HG03460 (cell line): ENCODE results near the gene GFRA4.
"Not testable (repeated sequence)": the region's sequence is repeated elsewhere in the genome, so short reads cannot be mapped to it uniquely, and the experiment has no call there.

Experiments
- ATAC-seq: cut with Tn5 transposase; IDR thresholded peaks from one replicate; pipeline ENCODE4 v1.9.1; 2021; ENCODE audit not compliant: unreplicated experiment

GFRA4 gene

DNA sequence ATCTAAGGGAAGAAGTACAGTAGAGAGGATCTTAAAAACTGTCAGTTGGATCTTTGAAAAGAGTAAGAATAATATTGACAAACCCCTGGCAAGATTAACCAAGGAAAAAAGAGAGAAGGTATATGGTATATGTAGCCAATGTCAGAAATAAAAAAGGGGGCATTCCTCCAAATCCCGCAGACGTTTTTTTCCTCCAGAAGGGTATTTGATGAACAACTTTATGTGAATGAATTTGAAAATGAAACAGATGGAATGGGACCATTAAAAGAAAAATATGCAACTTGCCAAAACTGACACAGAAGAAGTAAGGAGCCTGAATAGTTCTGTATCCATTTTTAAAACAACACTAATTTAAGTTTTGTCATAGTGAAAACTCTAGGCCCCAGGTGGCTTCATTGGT is 35.7 kb downstream of the GFRA4 start:
- no peak for ATAC-seq

DNA sequence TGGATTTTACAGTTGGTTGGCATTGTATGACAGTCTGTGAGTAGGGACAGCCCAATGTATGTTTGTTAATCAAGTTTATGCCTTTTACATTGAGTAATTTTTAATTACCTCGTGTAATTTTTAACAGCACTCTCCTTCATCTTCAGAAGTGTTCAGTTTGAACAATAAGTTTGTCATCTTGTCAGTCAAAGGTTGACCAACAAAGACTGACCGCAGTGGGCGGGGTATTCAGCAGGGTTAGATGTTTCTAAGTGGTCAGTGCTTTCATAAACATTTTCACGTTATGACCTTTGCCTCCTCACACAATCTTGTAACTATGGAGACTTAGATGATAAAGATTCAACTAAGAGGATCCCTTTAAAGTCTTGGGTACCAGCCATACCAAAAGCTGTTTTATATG is 40.8 kb downstream of the GFRA4 start:
- ATAC-seq, result no peak

DNA sequence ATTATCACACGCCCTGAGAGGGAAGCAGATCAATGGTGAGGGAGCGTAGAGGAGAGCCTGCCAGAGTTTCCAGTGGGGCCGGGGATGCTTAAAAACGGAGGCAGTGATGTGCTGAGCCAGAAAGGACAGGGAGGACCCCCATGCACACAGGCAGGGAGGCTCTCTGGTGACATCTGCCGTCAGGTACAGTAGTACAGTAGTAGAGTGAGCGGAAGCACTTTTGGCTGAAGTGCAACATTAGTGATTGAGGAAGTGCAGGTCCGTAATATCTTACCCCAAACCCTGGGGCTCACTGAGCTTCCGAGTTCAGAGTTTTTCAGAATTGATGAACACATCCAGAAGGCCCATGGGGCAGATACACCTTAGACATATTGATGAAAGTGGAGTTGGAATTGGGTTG is 42.1 kb downstream of the GFRA4 start:
- no peak for ATAC-seq

DNA sequence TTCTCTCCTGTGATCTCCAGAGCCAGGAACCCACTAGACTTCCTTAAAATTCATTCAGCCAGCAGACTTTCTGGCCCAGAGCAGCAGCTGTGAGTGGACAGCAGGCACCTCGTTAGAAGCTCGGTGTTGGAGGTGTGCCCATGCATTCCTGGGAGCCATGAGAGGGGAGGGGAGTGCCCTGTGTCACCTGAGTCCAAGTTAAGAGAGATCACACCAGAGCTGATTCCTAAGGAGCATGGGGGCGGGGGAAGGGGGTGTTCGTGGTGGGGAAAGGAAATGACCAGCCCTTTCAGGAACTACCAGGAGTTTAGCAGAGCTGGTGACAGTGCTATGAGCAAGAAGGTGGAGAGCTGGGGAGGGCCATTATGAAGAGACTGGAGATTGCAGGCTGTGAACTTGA is 46.9 kb downstream of the GFRA4 start:
- ATAC-seq, result no peak

DNA sequence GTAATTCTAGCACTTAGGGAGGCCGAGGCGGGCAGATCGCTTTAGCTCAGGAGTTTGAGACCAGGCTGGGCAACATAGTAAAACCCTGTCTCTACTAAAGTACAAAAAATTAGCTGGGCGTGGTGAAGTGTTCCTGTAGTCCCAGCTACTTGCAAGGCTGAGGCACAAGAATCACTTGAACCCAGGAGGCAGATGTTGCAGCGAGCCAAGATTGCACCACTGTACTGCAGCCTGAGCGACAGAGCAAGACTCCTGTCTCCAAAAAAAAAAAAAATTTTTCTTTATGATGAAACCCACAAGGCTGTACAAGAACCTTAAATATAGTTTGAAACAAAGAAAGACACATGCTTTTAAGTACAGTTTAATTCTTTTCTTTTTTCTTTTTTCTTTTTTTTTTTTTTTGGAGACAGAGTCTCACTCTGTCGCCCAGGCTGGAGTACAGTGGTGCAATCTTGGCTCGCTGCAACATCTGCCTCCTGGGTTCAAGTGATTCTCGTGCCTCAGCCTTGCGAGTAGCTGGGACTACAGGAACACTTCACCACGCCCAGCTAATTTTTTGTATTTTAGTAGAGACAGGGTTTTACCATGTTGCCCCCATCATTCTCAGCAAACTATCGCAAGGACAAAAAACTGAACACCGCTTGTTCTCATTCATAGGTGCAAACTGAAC is 47.9 kb downstream of the GFRA4 start:
- ATAC-seq, result not testable (repeated sequence)

DNA sequence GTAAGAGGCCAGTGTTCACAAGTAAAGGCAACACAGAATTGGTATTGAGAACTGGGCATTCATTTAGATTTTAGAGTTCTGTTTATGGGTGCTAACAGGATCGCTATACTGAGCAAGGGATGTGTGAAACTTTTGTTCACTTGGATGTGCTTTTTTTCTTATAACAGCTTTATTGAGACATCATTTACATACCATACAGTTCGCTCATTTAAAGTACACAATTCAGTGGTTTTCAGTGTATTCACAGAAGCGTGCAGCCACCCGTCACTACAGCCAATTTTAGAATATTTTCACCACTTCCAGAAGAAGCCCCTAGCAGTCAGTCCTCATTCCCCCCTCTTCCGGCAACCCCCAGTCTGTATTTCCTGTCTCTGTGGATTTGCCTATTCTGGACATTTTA is 48.7 kb downstream of the GFRA4 start:
- no peak for ATAC-seq

DNA sequence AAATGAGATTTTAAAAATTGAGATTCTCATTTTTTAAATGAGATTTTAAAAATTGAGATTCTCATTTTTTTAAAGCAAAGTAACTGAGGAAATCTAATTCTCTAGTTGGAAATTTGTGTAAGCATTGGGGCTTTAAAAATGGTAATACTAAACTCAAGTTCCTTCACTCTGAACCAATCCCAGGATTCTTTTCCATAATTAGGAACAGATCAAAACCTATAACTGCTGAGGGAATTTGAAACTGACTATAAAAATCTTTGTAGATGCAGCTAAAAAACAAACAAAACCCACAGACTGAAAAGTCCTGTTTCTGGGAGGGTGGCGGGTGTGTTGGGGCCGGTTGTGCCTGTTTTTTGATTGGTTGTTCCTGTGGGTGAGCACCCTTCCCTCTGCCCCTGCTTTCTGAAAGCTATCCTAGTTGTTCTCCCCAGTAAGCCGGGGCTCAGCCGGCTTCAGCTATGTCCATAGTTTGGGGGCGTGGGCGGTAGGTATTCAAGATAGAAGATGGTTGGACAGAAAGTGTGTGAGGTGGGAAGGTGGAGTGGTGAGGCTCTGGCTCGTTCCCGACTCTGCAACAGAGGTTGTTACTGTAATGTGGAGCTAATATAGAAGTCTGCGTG is 49.3 kb downstream of the GFRA4 start:
- no peak for ATAC-seq

DNA sequence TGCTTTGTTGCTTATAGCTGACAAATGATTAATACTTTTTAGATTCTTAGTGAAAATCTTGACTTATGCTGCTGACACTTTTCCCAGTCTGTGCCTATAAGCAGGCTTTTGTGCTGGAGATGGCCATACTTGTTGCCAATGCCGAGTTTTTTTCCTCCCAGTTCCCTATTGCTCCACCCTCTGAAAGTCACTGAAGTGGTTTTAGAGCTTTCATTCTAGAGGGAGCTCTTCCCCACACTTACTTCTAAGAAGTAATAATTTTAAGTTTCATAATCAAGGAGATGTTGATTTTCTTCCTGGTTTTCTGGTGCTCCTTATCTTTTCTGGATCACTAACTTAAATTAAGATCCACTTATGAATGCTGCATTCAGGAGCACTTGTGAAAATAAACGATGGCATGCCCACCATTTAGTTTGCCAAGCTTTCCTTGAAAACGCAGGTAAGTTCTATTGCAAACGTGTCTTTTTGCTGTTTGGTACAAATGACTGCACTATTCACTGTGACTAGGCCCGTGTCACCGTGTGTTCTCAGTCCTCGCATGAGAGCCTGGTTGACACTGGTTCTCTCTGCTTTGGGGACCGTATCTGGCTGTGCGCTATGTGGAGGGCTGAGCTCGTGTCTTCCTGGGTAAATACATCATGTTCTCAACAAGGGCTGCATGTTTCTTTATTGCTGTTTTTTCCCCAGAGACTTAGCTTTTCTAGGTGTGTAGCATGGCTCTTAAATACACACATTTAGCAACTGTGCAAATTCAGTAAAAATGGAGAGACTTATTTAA is 50.2 kb downstream of the GFRA4 start:
- no peak for ATAC-seq

DNA sequence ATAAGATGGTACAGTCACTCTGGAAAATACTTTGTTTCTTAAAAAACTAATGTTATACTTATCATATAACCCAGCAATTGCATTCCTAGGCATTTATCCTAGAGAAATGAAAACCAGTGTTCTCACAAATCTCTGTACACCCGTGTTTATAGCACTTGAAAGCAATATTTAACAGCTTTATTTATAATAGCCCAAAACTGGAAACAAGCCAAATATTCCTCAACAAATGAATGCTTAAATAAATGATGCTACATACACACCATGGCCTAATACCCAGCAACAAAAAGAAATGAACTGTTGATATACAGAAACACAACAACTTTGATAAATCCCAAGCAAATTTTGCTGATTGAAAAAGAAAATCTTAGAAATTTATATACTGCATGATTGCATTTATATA is 51.3 kb downstream of the GFRA4 start:
- ATAC-seq, result no peak
